WTC11 (cell line): Measurements from ENCODE around the gene CTDSPL2. TPM values are rescaled to one million over a fixed set of nuclear protein-coding genes. Genes with fewer than 3 reads are reported as not detected.

ENCODE experiments used
- ATAC-seq: fragments of 200-7000 bp; cut with Tn5 transposase; 2 replicates; pipeline ENCODE4 v1.10.0; 2021; ENCODE audit warnings: mild to moderate bottlenecking, moderate library complexity
- CTCF ChIA-PET: fragments of 300-600 bp; sonication (Branson Sonifier 250); formaldehyde crosslinking; loops from one replicate; lab custom pipeline; 2021; ENCODE audit warnings: antibody characterized with exemption; lab: Charles Lee
- POLR2A ChIA-PET: fragments of 350-600 bp; sonication (Branson Sonifier 250); formaldehyde crosslinking; loops from one replicate; lab custom pipeline; 2021; ENCODE audit warnings: antibody characterized with exemption; lab: Charles Lee
- DNase-seq: peaks from one replicate; pipeline ENCODE4 v3.0.0; 2021; ENCODE audit warnings: low spot score
- H3K27ac Mint-ChIP-seq: 2 replicates; pipeline ENCODE4 v1.8.0; 2021; ENCODE audit warnings: mixed read lengths
- H3K27me3 Mint-ChIP-seq: 2 replicates; pipeline ENCODE4 v1.8.0; 2021; ENCODE audit warnings: low read depth, mild to moderate bottlenecking, moderate library complexity, mixed read lengths
- H3K36me3 Mint-ChIP-seq: 2 replicates; pipeline ENCODE4 v1.8.0; 2021; ENCODE audit warnings: mixed read lengths
- H3K4me1 Mint-ChIP-seq: 2 replicates; pipeline ENCODE4 v1.8.0; 2022; ENCODE audit warnings: mixed read lengths
- H3K4me3 Mint-ChIP-seq: 2 replicates; pipeline ENCODE4 v1.8.0; 2021; ENCODE audit warnings: mild to moderate bottlenecking, moderate library complexity, mixed read lengths
- H3K9me3 Mint-ChIP-seq: 2 replicates; pipeline ENCODE4 v1.8.0; 2021; ENCODE audit warnings: mixed read lengths
- CBFB ChIP-seq: sonication (generic); formaldehyde crosslinking; IDR thresholded peaks from 2 replicates; pipeline ENCODE4 v1.8.1; 2022; ENCODE audit warnings: mild to moderate bottlenecking, low read depth, missing genetic modification reagents
- ELF4 ChIP-seq: sonication (generic); formaldehyde crosslinking; IDR thresholded peaks from 2 replicates; pipeline ENCODE4 v1.8.1; 2022; ENCODE audit warnings: low read depth, mild to moderate bottlenecking, moderate library complexity, missing genetic modification reagents
- FOXP4 ChIP-seq: sonication (generic); formaldehyde crosslinking; IDR thresholded peaks from 2 replicates; pipeline ENCODE4 v1.8.0; 2022; ENCODE audit warnings: mild to moderate bottlenecking, missing genetic modification reagents
- GRHL2 ChIP-seq: fragments of 250-450 bp; sonication (Bioruptor Pico); IDR thresholded peaks from 2 replicates; pipeline ENCODE4 v1.8.0; 2022; ENCODE audit warnings: mild to moderate bottlenecking, moderate library complexity; ENCODE audit not compliant: insufficient replicate concordance, severe bottlenecking
- HMGA2 ChIP-seq: fragments of 250-450 bp; sonication (Bioruptor Pico); IDR thresholded peaks from 2 replicates; pipeline ENCODE4 v1.4.0; 2021; ENCODE audit warnings: mild to moderate bottlenecking, moderate library complexity
- IRF1 ChIP-seq: sonication (generic); formaldehyde crosslinking; IDR thresholded peaks from 2 replicates; pipeline ENCODE4 v1.8.0; 2023; ENCODE audit warnings: missing genetic modification reagents
- IRF2 ChIP-seq: sonication (generic); formaldehyde crosslinking; IDR thresholded peaks from 2 replicates; pipeline ENCODE4 v1.8.0; 2022; ENCODE audit warnings: low read depth, missing genetic modification reagents, borderline replicate concordance
- MXD4 ChIP-seq: fragments of 250-450 bp; sonication (Bioruptor Pico); IDR thresholded peaks from 2 replicates; pipeline ENCODE4 v1.8.0; 2021; ENCODE audit warnings: mild to moderate bottlenecking, moderate library complexity, borderline replicate concordance
- MYBL2 ChIP-seq: sonication (generic); formaldehyde crosslinking; IDR thresholded peaks from 2 replicates; pipeline ENCODE4 v1.8.1; 2023; ENCODE audit warnings: mild to moderate bottlenecking, moderate library complexity, missing genetic modification reagents
- SOX15 ChIP-seq: fragments of 250-450 bp; sonication (Bioruptor Pico); IDR thresholded peaks from 2 replicates; pipeline ENCODE4 v1.9.0; 2021; ENCODE audit warnings: mild to moderate bottlenecking
- TCF7 ChIP-seq: sonication (generic); formaldehyde crosslinking; IDR thresholded peaks from 2 replicates; pipeline ENCODE4 v1.8.0; 2022; ENCODE audit warnings: mild to moderate bottlenecking, low read depth, missing genetic modification reagents, moderate library complexity
- TP53 ChIP-seq: sonication (generic); formaldehyde crosslinking; IDR thresholded peaks from 2 replicates; pipeline ENCODE4 v1.8.1; 2023; ENCODE audit warnings: mild to moderate bottlenecking, missing genetic modification reagents
- ZMAT4 ChIP-seq: fragments of 250-450 bp; sonication (Bioruptor Pico); IDR thresholded peaks from 2 replicates; pipeline ENCODE4 v1.9.0; 2021; ENCODE audit warnings: mild to moderate bottlenecking
- ZNF317 ChIP-seq: sonication (generic); formaldehyde crosslinking; IDR thresholded peaks from 2 replicates; pipeline ENCODE4 v1.8.1; 2023; ENCODE audit warnings: low read depth, mild to moderate bottlenecking, moderate library complexity, missing genetic modification reagents, borderline replicate concordance
- ZNF671 ChIP-seq: fragments of 250-450 bp; sonication (Bioruptor Pico); IDR thresholded peaks from 2 replicates; pipeline ENCODE4 v1.8.0; 2021; ENCODE audit warnings: mild to moderate bottlenecking
- total RNA-seq: library from RNA; stranded (reverse); gene quantifications from 3 replicates; pipeline ENCODE4 v1.2.3, GENCODE V29; 2021
- TF ChIP-seq, protein P1 (sequence below): sonication (generic); formaldehyde crosslinking; IDR thresholded peaks from 2 replicates; pipeline ENCODE4 v1.8.1; 2023; ENCODE audit warnings: mild to moderate bottlenecking, missing genetic modification reagents
- TF ChIP-seq, protein P2 (sequence below): fragments of 250-450 bp; sonication (Bioruptor Pico); IDR thresholded peaks from 2 replicates; pipeline ENCODE4 v1.9.0; 2021; ENCODE audit warnings: moderate library complexity, mild to moderate bottlenecking, inconsistent platforms, borderline replicate concordance
- TF ChIP-seq, protein P3 (sequence below): fragments of 250-450 bp; sonication (Bioruptor Pico); IDR thresholded peaks from 2 replicates; pipeline ENCODE4 v2.1.2; 2022; ENCODE audit warnings: mild to moderate bottlenecking, moderate library complexity
- TF ChIP-seq, protein P4 (sequence below): sonication (generic); formaldehyde crosslinking; IDR thresholded peaks from 2 replicates; pipeline ENCODE4 v1.8.1; 2022; ENCODE audit warnings: missing genetic modification reagents, borderline replicate concordance

CTDSPL2 gene
- total RNA-seq, 1 experiment from 2014 or later: 65.2 TPM

- H3K9me3 Mint-ChIP-seq: no peaks in the 10 kb centered on the region
- TF ChIP-seq ELF4: no peak
- TF ChIP-seq IRF1 (CRISPR knock-in tag): no peak
- TF ChIP-seq, protein P1, sequence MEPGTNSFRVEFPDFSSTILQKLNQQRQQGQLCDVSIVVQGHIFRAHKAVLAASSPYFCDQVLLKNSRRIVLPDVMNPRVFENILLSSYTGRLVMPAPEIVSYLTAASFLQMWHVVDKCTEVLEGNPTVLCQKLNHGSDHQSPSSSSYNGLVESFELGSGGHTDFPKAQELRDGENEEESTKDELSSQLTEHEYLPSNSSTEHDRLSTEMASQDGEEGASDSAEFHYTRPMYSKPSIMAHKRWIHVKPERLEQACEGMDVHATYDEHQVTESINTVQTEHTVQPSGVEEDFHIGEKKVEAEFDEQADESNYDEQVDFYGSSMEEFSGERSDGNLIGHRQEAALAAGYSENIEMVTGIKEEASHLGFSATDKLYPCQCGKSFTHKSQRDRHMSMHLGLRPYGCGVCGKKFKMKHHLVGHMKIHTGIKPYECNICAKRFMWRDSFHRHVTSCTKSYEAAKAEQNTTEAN (CRISPR knock-in tag): no peak
- TF ChIP-seq MXD4 (CRISPR knock-in tag): no peak
- TF ChIP-seq, protein P2, sequence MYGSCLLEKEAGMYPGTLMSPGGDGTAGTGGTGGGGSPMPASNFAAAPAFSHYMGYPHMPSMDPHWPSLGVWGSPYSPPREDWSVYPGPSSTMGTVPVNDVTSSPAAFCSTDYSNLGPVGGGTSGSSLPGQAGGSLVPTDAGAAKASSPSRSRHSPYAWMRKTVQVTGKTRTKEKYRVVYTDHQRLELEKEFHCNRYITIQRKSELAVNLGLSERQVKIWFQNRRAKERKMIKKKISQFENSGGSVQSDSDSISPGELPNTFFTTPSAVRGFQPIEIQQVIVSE (CRISPR knock-in tag): no peak
- TF ChIP-seq IRF2 (CRISPR knock-in tag): no peak
- TF ChIP-seq, protein P3, sequence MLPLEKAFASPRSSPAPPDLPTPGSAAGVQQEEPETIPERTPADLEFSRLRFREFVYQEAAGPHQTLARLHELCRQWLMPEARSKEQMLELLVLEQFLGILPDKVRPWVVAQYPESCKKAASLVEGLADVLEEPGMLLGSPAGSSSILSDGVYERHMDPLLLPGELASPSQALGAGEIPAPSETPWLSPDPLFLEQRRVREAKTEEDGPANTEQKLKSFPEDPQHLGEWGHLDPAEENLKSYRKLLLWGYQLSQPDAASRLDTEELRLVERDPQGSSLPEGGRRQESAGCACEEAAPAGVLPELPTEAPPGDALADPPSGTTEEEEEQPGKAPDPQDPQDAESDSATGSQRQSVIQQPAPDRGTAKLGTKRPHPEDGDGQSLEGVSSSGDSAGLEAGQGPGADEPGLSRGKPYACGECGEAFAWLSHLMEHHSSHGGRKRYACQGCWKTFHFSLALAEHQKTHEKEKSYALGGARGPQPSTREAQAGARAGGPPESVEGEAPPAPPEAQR (CRISPR knock-in tag): no peak
- no peak for TF ChIP-seq CBFB (CRISPR knock-in tag)
- TF ChIP-seq FOXP4 (CRISPR knock-in tag): no peak
- TF ChIP-seq, protein P4, sequence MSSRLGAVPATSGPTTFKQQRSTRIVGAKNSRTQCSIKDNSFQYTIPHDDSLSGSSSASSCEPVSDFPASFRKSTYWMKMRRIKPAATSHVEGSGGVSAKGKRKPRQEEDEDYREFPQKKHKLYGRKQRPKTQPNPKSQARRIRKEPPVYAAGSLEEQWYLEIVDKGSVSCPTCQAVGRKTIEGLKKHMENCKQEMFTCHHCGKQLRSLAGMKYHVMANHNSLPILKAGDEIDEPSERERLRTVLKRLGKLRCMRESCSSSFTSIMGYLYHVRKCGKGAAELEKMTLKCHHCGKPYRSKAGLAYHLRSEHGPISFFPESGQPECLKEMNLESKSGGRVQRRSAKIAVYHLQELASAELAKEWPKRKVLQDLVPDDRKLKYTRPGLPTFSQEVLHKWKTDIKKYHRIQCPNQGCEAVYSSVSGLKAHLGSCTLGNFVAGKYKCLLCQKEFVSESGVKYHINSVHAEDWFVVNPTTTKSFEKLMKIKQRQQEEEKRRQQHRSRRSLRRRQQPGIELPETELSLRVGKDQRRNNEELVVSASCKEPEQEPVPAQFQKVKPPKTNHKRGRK: no peak
- no peak for TF ChIP-seq GRHL2 (CRISPR knock-in tag)
- no peak for TF ChIP-seq ZNF671 (CRISPR knock-in tag)
- no peak for TF ChIP-seq TP53 (CRISPR knock-in tag)
- no peak for TF ChIP-seq HMGA2 (CRISPR knock-in tag)
- no peak for TF ChIP-seq ZNF317
- H3K27me3 Mint-ChIP-seq: no peaks in the 10 kb centered on the region
- H3K4me1 Mint-ChIP-seq: no peaks in the 10 kb centered on the region
- ChIA-PET CTCF (no interaction called here), POLR2A (no interaction called here)
- DNase-seq: no peak
- no peak overlapping the region for H3K27ac Mint-ChIP-seq
- peaks cover 47% of the 10 kb centered on the region for H3K36me3 Mint-ChIP-seq
- no peak overlapping the region for H3K4me3 Mint-ChIP-seq
- ATAC-seq: no peak
Measured at GRCh38 chr15:44495562-44495961, 68.1 kb downstream of the CTDSPL2 start.

GRCh38 chr15:44500555-44500954 is 73.1 kb downstream of the CTDSPL2 start:
- H3K36me3 Mint-ChIP-seq: peaks cover 44% of the 10 kb centered on the region
- H3K4me1 Mint-ChIP-seq: no peaks in the 10 kb centered on the region
- CTCF ChIA-PET: interaction anchor here (1.2 to 2.1 kb wide), 10 partner anchors 11 to 180 kb away, joined by 4 to 26 read pairs (median 8); partner anchors contain the start of gene CTDSPL2
- TF ChIP-seq ZMAT4 (CRISPR knock-in tag): no peak
- no peak for TF ChIP-seq MYBL2
- no peak for TF ChIP-seq TCF7 (CRISPR knock-in tag)
- no peak for TF ChIP-seq GRHL2 (CRISPR knock-in tag)
- no peak for TF ChIP-seq SOX15
- no peak for TF ChIP-seq CBFB (CRISPR knock-in tag)
- TF ChIP-seq, all 79 proteins: peak for 0
- DNase-seq: no peak
- Mint-ChIP-seq H3K4me3 (no peak overlapping the region), H3K27me3 (no peaks in the 10 kb centered on the region), H3K27ac (peak overlapping the region; percentile 50; the same call in 1 of the 2 replicates), H3K9me3 (no peaks in the 10 kb centered on the region)
- no peak for ATAC-seq
- POLR2A ChIA-PET: no interaction called here
